ENCODE measurements around the gene KDM4B.

KDM4B gene

GRCh38 chr19:5137114-5137513, 168.2 kb downstream of the KDM4B start:
- no peak for DNase-seq (ENCODE audit: low read depth in 2 of 2)

GRCh38 chr19:5137571-5138124, 168.7 kb downstream of the KDM4B start:
- no peak for DNase-seq (ENCODE audit: low read depth in 2 of 2)

DNA sequence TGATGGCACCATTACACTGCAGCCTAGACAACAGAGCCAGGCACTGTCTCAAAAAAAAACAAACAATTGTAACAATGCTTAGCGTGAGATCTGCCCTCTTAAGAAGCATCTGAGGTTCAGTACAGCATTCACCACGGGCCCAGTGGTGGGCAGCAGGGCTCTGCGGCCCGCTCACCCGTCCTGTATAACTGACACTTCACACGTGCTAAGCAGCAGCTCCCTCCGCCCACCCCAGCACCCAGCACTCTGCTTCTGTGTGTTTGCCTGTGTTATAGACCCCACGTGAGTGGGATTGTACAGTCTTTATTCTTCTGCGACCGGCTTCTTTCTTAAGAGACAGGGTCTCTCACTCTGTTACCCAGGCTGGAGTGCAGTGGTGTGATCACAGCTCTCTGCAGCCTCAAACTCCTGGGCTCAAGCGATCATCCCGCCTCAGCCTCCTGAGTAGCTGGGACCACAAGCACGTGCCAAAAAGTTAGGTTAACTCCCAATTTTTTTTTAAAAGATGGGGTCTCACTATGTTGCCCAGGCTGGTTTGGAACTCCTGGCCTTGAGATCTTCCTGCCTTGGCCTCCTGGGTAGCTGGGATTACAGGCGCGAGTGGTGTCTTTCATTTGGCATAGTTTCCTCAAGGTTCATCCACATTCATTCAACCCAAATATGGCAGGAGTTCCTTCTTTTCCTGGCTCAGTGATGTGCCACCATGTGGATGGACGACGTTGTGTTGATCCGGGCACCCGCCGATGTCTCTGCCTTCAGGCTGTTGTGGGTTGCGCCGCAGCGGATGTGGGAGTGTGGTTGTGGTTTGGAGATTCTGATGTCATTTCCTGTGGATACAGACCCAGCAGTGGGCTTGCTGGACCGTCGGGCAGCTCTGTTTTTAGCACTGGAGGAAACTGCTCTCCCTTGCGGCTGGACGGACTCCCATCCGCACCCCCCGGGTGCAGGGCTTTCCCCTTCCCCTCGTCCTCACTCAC, 170.0 kb downstream of the KDM4B start:
- DNase-seq (ENCODE audit: low read depth in 2 of 2) = peak; percentile 45 to 61

DNA sequence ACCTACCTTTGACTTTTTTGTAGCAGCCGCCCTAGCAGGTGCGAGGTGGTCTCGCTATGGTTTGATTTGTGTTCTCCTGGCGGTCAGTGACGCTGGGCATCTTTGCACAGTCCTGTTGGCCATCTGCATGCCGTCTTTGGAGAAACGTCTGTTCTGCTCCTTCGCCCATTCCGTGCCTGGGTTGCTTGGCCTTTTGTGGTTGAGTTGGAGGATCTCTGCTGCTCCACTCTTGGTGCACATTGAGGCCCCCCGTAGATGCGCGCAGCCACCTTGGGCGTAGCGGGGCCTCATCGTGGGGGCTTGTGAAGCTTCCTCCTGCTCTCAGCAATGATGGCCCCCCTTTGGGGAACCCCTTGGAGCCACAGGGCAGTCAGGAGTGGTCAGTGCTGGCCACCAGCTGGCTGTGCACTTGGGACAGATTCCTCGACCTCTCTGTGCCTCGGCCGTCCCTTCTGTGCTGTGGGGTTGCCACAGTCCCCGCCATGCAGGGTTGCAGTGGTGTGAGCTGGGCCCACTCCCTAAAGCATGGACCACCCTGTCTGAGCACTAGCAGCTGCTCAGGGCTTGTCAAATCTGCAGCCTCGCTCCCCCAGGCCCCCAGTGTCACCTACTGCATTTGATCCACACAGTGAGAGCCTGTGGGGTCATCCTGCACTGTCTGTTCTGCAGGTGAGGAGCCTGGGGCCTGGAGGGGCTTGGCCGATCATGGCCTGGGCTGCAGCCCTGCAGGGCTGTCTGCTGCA, 170.8 kb downstream of the KDM4B start:
- no peak for DNase-seq (ENCODE audit: low read depth in 2 of 2)

DNA sequence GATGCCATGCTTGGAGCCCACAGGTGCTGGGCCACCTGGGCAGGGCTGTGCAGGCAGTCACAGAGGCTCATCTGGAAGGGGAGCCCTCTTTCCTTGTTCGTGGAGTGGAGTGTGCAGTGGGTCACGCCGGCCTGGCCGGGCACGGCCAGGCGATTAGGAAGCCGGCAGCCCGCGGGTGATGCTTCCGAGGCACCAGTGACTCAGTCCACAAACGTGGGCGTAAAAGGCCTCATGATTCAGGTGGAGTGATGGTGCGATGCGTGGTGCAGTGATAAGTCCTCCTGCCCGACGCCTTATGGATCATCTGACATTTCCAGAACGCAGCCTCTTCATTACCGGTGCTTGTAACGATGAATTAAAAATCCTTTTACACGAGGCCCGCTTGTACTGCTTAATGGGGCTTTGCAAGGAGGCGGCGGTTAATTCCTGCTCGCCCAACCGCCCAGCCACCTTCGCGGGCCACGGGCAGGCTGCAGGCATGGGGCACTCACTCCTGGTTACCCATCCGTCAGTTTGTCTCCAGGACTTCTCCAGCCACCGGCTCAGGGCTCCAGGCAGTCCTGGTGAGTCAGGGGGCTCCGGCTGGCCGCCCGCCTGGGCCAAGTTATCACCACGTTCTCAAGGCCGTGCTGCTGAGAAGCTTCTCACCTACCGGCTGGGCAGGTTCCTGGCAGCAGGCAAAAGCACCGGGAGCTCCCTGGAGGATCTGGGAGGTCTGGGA, 172.4 kb downstream of the KDM4B start:
- no peak for DNase-seq (ENCODE audit: low read depth in 2 of 2)

- DNase-seq (ENCODE audit: low read depth in 2 of 2) = no peak
Measured at GRCh38 chr19:5141850-5142724, 173.2 kb downstream of the KDM4B start.

GRCh38 chr19:5142725-5143097, 173.8 kb downstream of the KDM4B start:
- no peak for DNase-seq (ENCODE audit: low read depth in 2 of 2)

GRCh38 chr19:5143471-5144411, 174.8 kb downstream of the KDM4B start:
- DNase-seq (ENCODE audit: low read depth in 2 of 2) = no peak

DNA sequence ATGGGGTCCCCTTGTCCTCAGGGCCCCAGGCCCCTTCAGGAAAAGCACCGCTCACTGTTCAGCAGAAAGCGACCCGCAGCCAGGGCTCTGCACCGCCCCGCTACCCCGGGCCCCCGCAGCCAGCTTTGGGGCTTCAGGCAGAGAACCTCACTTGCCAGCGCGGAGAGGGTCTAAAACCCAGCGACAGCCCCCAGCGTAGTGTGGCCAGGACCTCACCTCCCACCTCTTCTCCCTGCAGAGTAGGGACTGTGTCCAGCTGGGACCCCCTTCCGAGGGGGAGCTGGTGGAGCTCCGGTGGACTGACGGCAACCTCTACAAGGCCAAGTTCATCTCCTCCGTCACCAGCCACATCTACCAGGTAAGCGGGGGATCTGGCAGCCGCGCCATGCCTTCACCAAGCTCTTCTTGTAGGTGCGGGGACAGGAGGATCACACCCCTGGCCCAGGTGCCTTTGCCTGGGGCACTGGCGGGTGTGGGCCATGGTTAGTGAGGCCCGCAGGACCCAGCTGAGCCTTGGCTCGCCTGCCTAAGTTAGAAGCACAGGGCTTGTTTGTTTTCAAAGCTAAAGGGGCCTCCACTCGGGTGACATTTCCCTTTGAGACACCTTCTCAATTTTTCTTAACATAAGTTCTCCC, 175.7 kb downstream of the KDM4B start:
- no peak for DNase-seq (ENCODE audit: low read depth in 2 of 2)

DNA sequence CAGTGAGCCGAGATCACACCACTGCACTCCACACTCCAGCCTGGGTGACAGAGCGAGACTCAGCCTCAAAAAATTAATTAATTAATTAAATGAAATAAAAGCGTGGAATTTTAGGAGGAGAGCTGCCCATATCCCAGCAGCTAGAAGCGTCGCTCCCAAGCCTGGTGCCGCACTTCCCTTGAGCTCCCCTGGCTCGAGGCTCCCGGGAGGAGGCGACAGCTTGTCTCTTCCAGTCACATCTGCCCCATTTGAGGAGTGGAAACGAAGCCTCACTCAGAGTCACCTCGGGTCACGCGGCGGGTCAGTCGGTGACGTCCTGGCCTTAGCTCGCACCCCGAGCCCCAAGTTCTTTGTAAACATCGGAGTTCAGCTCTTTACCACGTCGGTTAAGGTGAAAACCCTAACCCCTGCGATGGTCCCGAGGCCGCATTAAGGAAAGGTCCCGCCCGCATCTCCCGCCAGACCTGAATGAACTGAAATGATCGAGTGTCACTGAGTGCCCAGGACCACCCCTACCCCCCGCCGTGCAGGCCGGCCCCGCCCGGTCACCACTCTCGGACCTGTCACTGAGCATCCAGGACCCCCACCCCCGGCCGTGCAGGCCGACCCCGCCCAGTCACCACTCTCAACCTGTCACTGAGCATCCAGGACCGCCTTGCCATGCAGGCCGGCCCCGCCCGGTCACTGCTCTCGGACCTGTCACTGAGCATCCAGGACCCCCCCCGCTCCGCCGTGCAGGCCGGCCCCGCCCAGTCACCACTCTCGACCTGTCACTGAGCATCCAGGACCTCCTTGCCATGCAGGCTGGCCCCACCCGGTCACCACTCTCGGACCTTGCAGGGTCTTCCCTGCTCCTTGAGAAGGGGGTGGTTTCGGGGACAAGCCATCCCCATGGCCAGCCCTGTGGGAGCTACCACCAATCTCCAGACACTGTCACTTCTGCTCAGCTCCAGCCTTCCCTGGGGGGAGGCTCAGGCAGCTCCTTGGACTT, 176.9 kb downstream of the KDM4B start:
- no peak for DNase-seq (ENCODE audit: low read depth in 2 of 2)

GRCh38 chr19:5147074-5147977, 178.4 kb downstream of the KDM4B start:
- no peak for DNase-seq (ENCODE audit: low read depth in 2 of 2)

GRCh38 chr19:5147978-5148793, 179.3 kb downstream of the KDM4B start:
- DNase-seq (ENCODE audit: low read depth in 2 of 2) = no peak

GRCh38 chr19:5148794-5149190, 179.9 kb downstream of the KDM4B start:
- no peak for DNase-seq (ENCODE audit: low read depth in 2 of 2)

DNA sequence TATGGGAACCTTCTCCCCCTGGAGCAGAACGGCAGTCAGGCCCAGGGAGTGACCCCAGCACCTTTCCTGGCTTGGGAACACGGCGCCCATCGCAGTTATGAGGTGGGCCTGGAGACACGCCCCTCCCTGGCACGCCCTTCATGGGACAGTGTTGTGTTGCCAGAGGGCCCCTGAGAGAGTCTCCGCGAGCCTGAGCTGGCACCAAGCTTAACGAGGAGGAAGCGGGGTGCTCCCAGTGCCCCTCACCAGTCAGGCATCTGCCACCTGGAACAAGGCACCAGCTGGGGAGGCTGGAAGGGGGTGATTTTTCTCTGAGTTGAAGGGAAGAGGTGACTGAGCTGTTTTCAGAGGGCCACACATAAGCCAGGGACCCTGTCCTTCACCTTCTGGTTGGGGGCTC, 180.6 kb downstream of the KDM4B start:
- no peak for DNase-seq (ENCODE audit: low read depth in 2 of 2)

DNA sequence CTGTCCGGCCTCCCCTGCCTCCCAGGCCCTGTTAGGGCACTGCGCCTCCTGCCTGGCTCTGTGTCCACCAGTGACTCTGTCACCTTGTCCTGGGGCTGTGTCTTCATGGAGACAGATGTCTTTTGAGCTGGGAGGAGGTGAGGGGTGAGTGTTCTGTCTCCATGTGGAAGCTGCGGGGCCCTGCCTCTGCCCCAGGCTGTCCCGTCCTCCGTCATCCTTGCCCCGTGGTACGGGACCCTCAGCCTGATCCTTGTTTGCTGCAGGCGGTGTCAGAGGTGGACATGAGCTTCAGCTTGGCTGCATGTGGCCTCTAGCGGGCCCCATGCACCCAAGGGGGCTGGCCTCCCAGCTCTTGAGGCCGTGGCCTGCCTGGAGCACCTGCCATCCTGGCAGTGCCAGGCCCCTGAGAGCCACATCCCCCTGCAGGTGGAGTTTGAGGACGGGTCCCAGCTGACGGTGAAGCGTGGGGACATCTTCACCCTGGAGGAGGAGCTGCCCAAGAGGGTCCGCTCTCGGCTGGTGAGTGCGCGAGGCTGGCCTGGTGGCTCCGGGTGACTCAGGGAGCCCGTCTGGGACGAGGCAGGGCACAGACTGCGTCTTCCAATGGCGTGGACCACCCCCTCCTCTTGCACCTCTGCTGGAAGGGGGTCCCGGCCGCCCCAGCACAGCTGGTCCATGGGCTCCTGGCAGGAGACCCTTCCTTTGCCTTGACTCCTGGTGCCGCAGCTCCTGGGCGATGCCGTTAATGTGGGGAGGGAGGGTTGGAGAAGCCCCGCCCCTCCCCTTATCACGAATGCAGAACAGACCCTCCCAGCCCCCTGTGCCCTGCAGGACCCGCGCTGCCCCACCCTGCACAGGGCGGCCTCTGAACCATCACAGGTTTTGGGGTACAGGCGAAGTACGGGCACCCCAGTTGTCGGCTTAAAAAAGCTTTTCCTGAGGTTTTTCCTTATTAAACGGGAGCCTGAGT, 181.3 kb downstream of the KDM4B start:
- no peak for DNase-seq (ENCODE audit: low read depth in 2 of 2)
